ENCODE results near the gene GDF7. TPM values are rescaled to one million over a fixed set of nuclear protein-coding genes. Genes with fewer than 3 reads are reported as not detected.
A peak's percentile ranks its signal among the peaks of the same experiment; 100 is the strongest.

GDF7 gene
- total RNA-seq, 1 experiment from 2014 or later, result 0.02 TPM

DNA sequence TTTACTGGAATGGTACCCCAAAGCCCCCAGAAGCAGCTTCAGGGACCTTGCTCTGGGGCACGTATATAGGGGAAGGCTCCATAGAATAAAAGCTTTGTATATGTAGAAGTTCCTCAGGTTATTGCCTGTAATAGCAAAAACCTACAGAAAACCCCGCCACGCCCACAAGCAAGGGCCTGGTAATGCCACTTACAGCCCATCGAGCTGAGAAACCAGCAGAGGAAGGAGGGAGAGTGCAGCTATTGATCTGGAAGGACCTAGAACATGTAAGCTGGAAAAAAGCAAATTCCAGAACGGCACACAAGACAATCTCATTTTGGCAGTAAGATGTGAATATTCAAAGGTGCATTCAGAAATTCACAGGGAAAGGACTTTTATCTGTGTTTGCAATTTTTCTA lies 31.8 kb upstream of the GDF7 start:
- H3K27ac ChIP-seq, result peak overlapping the region; percentile 43; the same call in 1 of the 2 replicates
- peak; percentile 52 to 65 for DNase-seq
- H3K27me3 ChIP-seq, result no peaks in the 10 kb centered on the region
- no peak overlapping the region for H3K4me3 ChIP-seq
- no peaks in the 10 kb centered on the region for H3K9me3 ChIP-seq (replicated peaks)
- H3K36me3 ChIP-seq, result no peaks in the 10 kb centered on the region
- H3K4me1 ChIP-seq, result peaks cover 26% of the 10 kb centered on the region

- H3K9me3 ChIP-seq (replicated peaks), result no peaks in the 10 kb centered on the region
- peaks cover 25% of the 10 kb centered on the region for H3K4me1 ChIP-seq
- no peaks in the 10 kb centered on the region for H3K27me3 ChIP-seq
- peak overlapping the region; percentile 27 for H3K4me3 ChIP-seq
- H3K27ac ChIP-seq, result peak overlapping the region; percentile 43
- DNase-seq, result peak; percentile 89 to 93
- H3K36me3 ChIP-seq, result no peaks in the 10 kb centered on the region
Observed at GRCh38 chr2:20635675-20636584, 31.0 kb upstream of the GDF7 start.

GRCh38 chr2:20637147-20637546 lies 29.8 kb upstream of the GDF7 start:
- H3K27ac ChIP-seq, result no peak overlapping the region
- no peaks in the 10 kb centered on the region for H3K27me3 ChIP-seq
- H3K4me1 ChIP-seq, result peaks cover 25% of the 10 kb centered on the region
- DNase-seq, result peak in 1 of 2 experiments; percentile 11
- H3K9me3 ChIP-seq (replicated peaks), result no peaks in the 10 kb centered on the region
- no peaks in the 10 kb centered on the region for H3K36me3 ChIP-seq
- H3K4me3 ChIP-seq, result no peak overlapping the region

DNA sequence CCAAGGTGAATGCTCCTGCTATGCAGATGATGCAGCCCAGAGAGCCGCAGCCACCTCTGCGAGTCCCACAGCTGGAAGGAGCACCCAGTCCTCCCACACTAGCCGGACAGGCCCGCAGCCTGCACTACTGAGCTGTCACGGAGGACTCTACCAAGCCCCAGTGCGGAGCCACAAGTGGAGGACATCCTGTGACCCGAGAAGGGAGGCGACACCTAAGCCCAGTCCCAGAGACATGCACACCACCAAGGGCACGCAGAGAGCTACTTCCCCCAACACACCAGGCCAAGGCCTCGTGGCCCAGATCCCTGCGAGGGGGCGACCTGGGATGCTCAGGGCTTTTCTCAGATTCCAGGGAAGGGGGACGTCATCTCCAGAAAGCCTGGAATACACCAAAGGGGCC lies 28.9 kb upstream of the GDF7 start:
- peaks cover 25% of the 10 kb centered on the region for H3K4me1 ChIP-seq
- no peak for DNase-seq
- no peak overlapping the region for H3K27ac ChIP-seq
- no peaks in the 10 kb centered on the region for H3K27me3 ChIP-seq
- no peaks in the 10 kb centered on the region for H3K9me3 ChIP-seq (replicated peaks)
- no peaks in the 10 kb centered on the region for H3K36me3 ChIP-seq
- H3K4me3 ChIP-seq, result no peak overlapping the region

DNA sequence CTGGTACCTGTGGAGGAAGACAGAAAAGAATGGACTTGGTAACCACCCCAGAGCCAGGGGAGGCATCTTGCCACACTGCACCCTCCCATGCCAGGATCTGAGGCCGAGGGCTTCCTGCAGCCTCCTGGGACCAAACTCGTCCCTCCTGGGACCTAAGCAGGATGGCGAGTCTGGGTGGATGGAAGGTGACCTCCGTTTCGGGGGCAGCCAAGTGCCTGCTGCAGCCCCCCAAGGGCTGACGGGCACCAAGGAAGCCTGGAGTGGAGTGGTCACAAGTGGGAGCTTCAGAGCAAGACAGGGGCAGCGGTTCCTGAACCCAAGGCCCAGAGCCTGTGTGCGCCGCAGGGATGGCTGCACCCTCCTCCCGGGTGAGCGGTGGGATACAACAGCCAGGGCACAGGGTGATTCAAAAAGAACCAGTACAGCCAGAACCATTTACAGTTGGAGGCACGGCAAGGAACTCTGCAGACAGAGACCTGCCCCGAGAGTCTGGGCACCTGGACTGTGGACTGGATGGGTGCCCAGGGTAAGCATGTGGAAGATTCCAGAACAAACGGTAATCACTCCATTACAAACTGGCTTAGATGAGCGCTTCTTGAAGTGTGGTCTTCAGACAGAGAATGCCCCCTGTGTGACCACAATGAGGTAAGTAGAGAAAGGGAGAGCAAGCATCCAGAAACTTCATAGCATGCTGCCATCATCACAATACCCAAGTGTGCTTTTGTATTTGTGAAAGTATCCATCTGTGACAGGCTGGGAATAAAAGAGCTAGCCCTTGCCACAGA lies 28.1 kb upstream of the GDF7 start:
- no peaks in the 10 kb centered on the region for H3K9me3 ChIP-seq (replicated peaks)
- no peak for DNase-seq
- H3K4me1 ChIP-seq, result peaks cover 18% of the 10 kb centered on the region
- no peaks in the 10 kb centered on the region for H3K27me3 ChIP-seq
- H3K27ac ChIP-seq, result no peak overlapping the region
- H3K4me3 ChIP-seq, result no peak overlapping the region
- no peaks in the 10 kb centered on the region for H3K36me3 ChIP-seq

- Histone ChIP-seq H3K4me1 (peaks cover under 1% of the 10 kb centered on the region; the same call in 1 of the 2 replicates), H3K27me3 (no peaks in the 10 kb centered on the region), H3K4me3 (no peak overlapping the region), H3K9me3 (replicated peaks) (no peaks in the 10 kb centered on the region), H3K36me3 (no peaks in the 10 kb centered on the region), H3K27ac (no peak overlapping the region)
- DNase-seq, result no peak
Observed at GRCh38 chr2:20640411-20641122, 26.4 kb upstream of the GDF7 start.

GRCh38 chr2:20641123-20641985 lies 25.6 kb upstream of the GDF7 start:
- Histone ChIP-seq H3K4me3 (no peak overlapping the region), H3K27me3 (no peaks in the 10 kb centered on the region), H3K27ac (no peak overlapping the region), H3K36me3 (no peaks in the 10 kb centered on the region), H3K4me1 (no peaks in the 10 kb centered on the region), H3K9me3 (replicated peaks) (no peaks in the 10 kb centered on the region)
- DNase-seq, result no peak

DNA sequence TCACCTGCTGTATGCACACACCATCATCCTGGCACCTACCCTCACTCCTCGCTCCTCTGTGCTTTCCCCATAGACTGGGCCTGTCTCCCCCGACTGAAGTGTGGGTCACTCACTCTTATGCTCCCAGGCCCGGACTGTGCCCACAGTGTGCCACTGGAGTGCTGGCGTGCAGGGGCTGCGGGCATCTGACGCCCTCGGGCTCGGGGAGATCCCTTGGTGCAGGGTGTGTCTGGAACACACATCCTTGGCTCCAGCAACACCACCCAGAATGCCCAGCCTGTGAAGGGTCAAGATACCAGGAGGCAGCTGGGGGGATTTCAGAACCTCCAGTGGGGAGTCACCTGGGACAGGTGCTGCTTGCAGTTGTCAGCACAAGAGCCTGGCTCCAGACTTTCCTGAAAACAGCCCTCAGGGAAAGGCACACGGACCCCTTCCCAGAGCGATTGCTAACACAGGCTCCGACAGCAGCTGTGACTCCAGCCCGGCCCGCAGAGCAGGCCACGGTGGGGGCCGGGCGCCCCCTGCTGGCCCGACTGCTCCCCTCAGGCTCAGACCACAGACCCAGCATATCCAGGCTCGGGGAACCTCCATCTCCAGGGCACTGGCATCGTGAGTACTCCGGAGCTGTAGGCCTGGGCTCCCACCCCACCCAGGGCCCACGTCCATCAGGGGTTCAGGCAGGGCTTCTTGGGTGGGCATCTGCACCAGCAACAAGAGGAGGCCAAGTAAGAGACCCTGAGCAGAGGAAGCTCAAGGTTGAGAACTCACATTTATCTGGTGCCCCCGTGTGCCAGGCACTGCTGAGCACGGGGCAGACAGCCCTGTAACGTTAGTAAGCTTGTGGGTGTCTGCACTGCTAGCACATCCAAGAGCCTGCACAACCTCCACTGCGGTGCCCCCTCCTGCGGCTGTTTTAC lies 24.6 kb upstream of the GDF7 start:
- DNase-seq, result peak; percentile 84 to 91
- Histone ChIP-seq H3K36me3 (no peaks in the 10 kb centered on the region), H3K27me3 (no peaks in the 10 kb centered on the region), H3K27ac (no peak overlapping the region), H3K4me3 (no peak overlapping the region), H3K9me3 (replicated peaks) (no peaks in the 10 kb centered on the region), H3K4me1 (peaks cover 6% of the 10 kb centered on the region)

DNA sequence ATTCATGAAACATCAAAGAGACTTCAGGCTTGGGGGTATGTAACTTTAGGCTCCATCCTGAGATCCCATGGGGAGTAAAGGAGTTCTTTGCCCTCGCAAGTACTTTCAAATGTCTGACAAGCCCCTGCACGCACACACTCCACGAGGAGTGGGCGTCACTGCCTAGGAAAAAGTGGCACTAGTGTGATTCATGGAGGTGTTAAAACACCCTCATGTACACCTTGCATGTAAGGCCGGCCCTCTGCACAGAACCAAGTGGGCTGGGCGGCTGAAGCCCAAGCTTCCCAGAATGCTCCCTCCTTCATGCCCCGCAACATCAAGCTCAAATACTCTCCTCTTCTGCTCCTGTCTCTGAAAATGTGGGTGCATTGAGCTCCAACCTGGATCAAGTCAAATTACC lies 23.9 kb upstream of the GDF7 start:
- Histone ChIP-seq H3K9me3 (replicated peaks) (no peaks in the 10 kb centered on the region), H3K36me3 (no peaks in the 10 kb centered on the region)

DNA sequence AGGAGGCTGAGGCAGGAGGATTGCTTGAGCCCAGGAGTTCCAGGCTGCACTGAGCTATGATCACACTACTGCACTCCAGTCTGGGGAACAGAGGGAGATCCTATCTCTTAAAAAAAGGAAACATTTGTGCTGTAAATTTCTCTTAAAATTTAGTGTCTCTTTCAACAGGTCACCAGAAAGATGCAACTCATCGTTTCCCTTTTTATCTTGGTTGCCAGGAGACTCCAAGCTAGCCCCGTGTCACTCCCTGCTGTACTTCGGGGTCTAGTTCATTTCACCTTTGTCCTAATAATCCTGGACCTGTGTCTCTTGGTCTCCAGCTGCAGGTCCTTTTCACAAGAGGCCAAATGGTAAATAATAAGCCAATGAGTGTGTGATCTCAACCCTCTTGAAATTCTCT lies 23.1 kb upstream of the GDF7 start:
- Histone ChIP-seq H3K9me3 (replicated peaks) (no peaks in the 10 kb centered on the region), H3K36me3 (no peaks in the 10 kb centered on the region), H3K27me3 (no peaks in the 10 kb centered on the region), H3K4me3 (no peak overlapping the region), H3K27ac (no peak overlapping the region), H3K4me1 (peaks cover 18% of the 10 kb centered on the region)
- DNase-seq, result no peak

More for the DNA sequence above, 23.9 kb upstream of the GDF7 start:
- Histone ChIP-seq H3K27me3 (no peaks in the 10 kb centered on the region), H3K27ac (no peak overlapping the region), H3K4me1 (peaks cover 10% of the 10 kb centered on the region), H3K4me3 (no peak overlapping the region)
- DNase-seq, result no peak

GRCh38 chr2:20645301-20645701 lies 21.6 kb upstream of the GDF7 start:
- H3K36me3 ChIP-seq, result no peaks in the 10 kb centered on the region
- no peak overlapping the region for H3K4me3 ChIP-seq
- H3K9me3 ChIP-seq (replicated peaks), result no peaks in the 10 kb centered on the region
- H3K4me1 ChIP-seq, result peaks cover 30% of the 10 kb centered on the region
- no peaks in the 10 kb centered on the region for H3K27me3 ChIP-seq
- no peak for DNase-seq
- no peak overlapping the region for H3K27ac ChIP-seq

DNA sequence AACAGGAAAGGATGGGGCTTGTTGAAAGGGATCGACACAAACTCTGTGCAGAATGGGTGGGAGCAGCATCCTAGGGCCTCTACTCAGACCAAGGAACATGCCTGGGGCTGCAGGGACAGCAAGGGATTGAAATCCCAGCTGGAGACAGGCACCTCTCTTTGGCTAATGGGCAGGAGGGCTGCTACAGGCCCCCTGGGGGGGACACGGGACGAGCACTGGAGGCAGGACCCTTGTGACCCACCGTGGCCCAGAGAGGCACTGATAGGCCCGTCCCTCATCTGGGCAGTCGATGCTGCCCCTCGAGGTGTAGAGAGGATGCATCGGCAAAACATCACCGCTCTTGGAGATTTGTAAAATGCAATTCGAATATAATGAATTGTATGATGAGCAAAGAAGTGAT lies 21.2 kb upstream of the GDF7 start:
- Histone ChIP-seq H3K4me1 (peaks cover 31% of the 10 kb centered on the region), H3K4me3 (no peak overlapping the region), H3K36me3 (no peaks in the 10 kb centered on the region), H3K27me3 (no peaks in the 10 kb centered on the region), H3K27ac (no peak overlapping the region), H3K9me3 (replicated peaks) (no peaks in the 10 kb centered on the region)
- no peak for DNase-seq

GRCh38 chr2:20646446-20646845 lies 20.5 kb upstream of the GDF7 start:
- no peak overlapping the region for H3K4me3 ChIP-seq
- H3K4me1 ChIP-seq, result peaks cover 31% of the 10 kb centered on the region
- H3K9me3 ChIP-seq (replicated peaks), result no peaks in the 10 kb centered on the region
- DNase-seq, result no peak
- H3K27ac ChIP-seq, result no peak overlapping the region
- H3K27me3 ChIP-seq, result no peaks in the 10 kb centered on the region
- no peaks in the 10 kb centered on the region for H3K36me3 ChIP-seq
